Right lobe of liver (tissue), 4 donors: ENCODE measurements around the gene ASAP2.
A peak's percentile ranks its signal among the peaks of the same experiment; 100 is the strongest.

Experiments used
- POLR2A ChIP-seq: fragments of 450-650 bp; IDR thresholded peaks from one replicate; pipeline ENCODE4 v1.6.1; 2017; ENCODE audit warnings: antibody characterized with exemption, mild to moderate bottlenecking
- TF ChIP-seq, protein P1 (sequence below), 4 donors: fragments of 200-600 bp in 3 of 4; fragments of 450-650 bp in 1 of 4; IDR thresholded peaks; one replicate each; pipeline versions ENCODE4 v1.5.1 to v1.8.0; 2016 to 2022; ENCODE audit warnings: antibody characterized with exemption in 4 of 4, mild to moderate bottlenecking in 2 of 4
- donor health status: DM: no; HTN: no; CAD: no.
- donor health status: DM: no; HTN: no; CAD: no.
- donor health status: DM: no; HTN: yes; CAD: no.

- TF ChIP-seq POLR2A = peak; percentile 31
- TF ChIP-seq, protein P1, sequence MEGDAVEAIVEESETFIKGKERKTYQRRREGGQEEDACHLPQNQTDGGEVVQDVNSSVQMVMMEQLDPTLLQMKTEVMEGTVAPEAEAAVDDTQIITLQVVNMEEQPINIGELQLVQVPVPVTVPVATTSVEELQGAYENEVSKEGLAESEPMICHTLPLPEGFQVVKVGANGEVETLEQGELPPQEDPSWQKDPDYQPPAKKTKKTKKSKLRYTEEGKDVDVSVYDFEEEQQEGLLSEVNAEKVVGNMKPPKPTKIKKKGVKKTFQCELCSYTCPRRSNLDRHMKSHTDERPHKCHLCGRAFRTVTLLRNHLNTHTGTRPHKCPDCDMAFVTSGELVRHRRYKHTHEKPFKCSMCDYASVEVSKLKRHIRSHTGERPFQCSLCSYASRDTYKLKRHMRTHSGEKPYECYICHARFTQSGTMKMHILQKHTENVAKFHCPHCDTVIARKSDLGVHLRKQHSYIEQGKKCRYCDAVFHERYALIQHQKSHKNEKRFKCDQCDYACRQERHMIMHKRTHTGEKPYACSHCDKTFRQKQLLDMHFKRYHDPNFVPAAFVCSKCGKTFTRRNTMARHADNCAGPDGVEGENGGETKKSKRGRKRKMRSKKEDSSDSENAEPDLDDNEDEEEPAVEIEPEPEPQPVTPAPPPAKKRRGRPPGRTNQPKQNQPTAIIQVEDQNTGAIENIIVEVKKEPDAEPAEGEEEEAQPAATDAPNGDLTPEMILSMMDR (IDR thresholded peaks at IDR 0.05) = no peak
Observed at GRCh38 chr2:9335322-9335832, 128.8 kb downstream of the ASAP2 start.
